GM21447 (cell line): ENCODE measurements around the gene PTPN3.

Source experiments
- ATAC-seq: cut with Tn5 transposase; IDR thresholded peaks from one replicate; pipeline ENCODE4 v1.9.1; 2021; ENCODE audit not compliant: unreplicated experiment

The PTPN3 gene

DNA sequence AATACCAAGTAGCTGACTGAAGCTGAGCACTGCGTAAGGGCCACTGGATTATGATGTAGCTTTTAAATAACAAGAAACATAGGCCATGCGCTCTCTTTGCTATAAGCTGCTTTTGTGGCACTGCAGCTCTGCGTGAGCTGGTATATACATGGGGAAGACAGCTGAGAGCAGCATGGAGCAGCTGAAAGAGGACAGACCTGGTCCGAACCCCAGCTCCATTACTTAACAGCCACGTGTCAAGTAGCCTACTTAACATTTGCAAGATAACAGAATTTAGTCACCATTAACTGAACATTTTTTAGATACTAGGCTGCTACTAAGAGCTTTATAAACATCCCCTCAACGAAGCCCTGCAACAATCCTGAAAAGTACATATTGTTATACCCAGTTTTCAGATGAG, 69.3 kb downstream of the PTPN3 start:
- ATAC-seq = no peak

DNA sequence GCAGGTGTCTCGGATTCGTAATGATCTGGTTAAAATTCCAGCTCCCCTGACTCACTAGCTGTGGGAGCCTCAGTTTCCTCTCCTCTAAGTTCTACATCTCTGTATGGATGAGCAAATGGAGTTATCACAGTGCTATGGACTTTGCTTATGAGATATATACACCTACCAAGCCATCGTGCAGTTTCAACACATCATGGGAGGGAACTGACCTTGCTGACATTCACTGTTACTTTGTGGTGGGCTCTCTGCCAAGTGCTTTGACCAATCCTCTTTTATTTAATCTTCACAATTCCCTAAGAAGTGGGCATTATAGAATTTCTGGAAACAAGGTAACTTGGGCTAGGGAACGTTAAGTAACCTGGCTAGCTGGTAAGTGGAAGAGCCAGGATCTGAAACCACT, 70.2 kb downstream of the PTPN3 start:
- no peak for ATAC-seq

DNA sequence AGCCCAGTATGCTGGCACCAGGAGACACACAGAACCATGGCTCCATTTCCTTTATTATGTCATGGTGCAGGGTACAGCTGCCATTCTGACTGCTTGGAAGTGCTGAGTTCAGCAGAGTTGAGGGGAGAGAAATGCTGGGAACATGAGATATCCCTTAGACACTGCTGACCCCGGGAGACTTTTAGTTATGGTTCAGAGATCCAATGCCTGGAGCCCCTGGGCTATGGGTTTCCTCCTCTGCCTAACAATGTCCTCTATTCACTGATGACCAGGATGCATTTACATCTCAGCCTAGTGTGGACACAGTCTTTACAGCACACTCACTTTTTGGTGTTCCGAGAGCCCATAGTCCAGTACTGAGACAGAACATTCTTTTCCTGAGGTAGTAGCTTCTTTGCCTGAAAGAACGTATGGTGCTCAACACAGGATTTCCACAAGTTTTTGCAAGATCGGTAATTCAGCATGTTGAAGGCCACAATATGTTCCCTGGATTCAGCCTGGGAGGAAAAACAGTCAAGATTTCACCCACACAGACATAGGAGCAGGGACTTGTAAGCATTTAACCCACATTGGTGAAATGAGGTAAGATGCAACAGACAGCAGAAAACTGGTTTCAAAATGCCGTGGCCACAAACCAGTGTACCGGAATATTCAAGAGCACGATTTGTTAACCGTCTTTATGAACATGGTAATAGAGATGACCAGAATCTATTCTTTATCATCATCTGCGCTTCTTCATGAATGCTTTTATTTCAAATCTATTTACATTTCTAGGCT, 71.3 kb downstream of the PTPN3 start:
- ATAC-seq = no peak

- ATAC-seq = no peak
Observed at GRCh38 chr9:109424618-109425017, 73.5 kb downstream of the PTPN3 start.

- no peak for ATAC-seq
Observed at GRCh38 chr9:109423877-109424276, 74.2 kb downstream of the PTPN3 start.

GRCh38 chr9:109422641-109423040, 75.5 kb downstream of the PTPN3 start:
- peak; percentile 74 for ATAC-seq

DNA sequence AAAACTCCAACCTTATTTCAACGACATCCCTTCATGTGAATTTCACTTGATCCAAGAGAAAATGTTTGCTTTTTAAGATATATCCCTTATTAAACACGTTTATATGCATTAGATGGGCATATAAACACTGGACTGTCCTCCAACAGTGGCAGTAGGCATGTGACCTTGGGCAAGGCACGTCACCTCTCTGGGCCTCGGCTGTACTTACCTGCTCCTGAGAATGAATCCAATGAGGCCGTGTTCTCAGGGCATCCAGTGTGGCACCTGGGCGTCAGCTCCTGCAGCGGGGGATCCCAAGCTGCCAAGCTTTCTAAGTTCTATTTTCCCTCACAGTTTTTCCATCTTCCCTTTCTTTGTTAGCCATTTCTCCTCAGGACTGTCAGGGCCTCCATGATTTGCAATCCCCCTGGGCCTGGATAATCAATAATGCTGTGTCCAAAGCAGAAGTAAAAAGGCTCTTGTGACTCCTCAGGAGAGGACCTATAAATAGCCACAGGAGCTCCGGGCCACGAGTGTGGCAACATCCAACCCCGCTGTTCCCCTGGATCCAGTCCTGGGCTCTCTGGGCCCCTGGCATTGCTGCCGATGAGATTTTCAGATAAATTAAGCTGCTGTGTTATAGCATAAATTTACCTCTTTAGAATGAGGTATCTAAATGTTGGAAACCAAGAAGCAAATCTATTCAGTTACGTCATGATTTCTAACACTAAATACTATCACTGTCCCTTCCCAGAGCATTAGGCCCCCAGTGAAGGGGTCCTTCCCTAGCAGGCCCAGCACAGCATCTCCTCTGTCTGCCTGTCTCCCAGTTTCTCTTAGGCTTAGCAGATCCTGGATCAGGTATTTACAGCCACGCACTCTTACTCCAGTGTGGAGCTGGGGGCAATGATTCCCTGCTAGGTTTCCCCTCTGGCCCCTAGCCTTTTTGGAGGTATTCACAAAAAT, 76.8 kb downstream of the PTPN3 start:
- ATAC-seq = no peak

GRCh38 chr9:109419531-109419930, 78.6 kb downstream of the PTPN3 start:
- ATAC-seq = no peak

DNA sequence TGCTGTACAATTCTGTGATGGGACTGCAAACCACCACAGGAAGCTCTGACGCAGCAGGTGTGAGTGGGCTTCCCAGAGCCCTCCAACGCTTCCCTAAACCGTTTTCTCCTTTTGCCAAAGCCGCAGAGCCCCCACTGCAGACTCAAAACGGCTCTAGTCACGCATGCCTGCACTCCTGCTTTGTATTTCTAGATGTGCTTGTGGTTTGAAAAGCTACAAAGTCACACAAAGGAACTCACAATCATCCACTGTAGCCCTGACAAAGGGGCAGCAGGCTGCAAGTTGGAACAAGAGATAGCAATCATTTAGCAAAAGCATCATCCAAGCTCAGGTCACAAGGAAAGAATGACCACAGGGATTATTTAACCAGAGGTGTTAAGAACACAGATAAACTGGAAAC, 79.3 kb downstream of the PTPN3 start:
- ATAC-seq = peak; percentile 30

DNA sequence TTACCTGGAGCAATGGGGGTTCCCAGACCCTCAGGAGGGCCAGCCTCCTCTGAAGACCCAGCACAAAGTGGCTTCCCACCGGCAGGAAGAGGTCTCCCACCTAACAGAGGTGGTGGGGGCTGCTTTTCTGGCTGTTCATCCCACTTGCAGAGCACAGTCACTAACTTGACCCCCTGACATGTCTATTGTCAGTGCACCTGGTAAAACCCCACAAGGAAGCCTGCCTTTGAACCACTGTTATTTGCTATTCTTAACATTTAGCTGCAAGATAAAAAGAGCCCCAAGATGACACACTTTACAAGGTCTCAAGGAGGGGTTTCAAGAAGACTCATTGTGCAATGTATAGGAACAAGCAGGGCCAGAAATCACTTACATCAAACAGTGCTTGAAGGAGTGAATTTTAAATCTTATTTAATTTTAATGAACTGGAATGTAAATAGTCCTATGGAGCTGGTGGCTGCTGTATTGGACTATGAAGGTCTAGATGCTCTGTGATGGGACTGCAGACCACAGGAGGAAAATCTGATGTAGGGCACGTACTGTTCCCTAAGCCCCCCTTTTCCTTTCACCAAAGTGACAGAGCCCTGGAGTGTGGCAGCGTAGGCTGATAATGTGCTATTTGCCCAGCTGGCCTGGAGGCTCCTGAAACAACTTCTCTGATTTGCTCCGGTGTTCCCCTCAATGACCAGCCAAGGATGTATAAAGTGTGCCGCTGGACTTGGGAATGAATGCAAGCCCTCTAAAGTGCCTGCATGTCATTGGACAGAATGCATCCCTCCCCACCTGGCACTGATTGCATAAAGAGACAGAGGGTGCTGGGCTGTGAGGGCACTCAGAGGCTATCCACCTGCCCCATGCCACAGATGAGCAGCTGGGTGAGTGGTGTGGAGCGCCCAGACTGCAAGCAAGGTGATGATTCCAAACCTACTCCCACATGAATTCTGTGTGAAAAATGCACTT, 80.2 kb downstream of the PTPN3 start:
- ATAC-seq = no peak

GRCh38 chr9:109417054-109417453, 81.1 kb downstream of the PTPN3 start:
- ATAC-seq = no peak

- peak; percentile 62 for ATAC-seq
Observed at GRCh38 chr9:109416135-109416706, 81.9 kb downstream of the PTPN3 start.

GRCh38 chr9:109414125-109414785, 83.9 kb downstream of the PTPN3 start:
- no peak for ATAC-seq

DNA sequence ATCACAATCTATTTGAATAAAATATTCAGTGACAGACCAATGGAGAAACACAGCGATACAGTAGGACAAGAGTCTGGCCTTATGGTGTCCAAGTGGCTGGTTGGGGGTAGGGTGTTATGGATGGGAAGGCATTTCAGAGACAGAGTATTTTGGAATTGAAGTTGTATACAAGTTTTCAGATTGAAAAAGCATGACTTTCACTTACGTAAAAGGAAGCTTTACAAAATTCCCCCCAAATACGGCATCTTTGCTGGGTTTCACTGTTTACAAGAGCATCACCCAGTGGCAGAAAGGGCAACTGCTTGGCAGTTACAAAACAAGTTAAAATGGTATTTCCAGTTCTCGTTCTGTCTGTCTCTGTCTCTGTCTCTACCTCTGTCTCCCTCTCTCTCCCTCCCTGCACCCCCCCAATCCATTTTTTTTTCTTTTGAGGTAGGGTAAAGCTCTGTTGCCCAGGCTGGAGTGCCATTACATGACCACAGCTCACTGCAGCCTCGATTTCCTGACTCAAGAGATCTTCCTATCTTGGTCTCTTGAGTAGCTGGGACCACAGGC, 86.2 kb downstream of the PTPN3 start:
- peak; percentile 38 for ATAC-seq

DNA sequence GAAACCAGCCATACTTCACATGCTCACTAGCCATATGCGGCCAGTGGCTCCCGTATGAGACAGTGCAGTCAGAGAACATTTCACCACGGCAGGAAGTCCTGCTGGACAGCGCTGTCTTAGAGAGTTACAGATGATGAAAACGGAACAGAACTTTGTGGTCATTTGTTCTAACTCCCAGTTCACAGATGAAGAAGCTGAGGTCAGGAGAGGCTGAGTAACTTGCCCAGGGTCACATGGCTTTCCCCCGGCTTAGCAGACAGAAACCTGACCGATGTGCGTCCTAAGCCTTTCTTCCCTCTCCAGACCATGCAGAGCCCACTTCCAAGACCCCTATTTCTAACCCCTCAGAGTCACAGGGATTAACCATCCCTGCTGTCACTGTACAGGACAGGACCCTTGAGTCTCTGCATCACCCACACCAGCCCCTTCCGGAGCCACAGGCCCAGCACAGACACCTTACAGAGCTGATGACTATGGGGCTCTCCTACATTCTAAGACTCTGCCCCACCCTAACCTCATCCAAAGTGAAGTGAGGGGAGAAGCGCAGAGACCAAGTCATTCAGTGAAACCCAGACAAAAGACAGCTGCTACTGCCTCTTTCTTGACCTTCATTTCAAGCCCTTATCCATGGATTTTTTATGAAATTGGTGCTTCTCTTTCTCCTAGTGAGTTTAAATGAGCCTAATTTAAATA, 86.9 kb downstream of the PTPN3 start:
- peak; percentile 79 for ATAC-seq

GRCh38 chr9:109409773-109410397, 88.2 kb downstream of the PTPN3 start:
- no peak for ATAC-seq

DNA sequence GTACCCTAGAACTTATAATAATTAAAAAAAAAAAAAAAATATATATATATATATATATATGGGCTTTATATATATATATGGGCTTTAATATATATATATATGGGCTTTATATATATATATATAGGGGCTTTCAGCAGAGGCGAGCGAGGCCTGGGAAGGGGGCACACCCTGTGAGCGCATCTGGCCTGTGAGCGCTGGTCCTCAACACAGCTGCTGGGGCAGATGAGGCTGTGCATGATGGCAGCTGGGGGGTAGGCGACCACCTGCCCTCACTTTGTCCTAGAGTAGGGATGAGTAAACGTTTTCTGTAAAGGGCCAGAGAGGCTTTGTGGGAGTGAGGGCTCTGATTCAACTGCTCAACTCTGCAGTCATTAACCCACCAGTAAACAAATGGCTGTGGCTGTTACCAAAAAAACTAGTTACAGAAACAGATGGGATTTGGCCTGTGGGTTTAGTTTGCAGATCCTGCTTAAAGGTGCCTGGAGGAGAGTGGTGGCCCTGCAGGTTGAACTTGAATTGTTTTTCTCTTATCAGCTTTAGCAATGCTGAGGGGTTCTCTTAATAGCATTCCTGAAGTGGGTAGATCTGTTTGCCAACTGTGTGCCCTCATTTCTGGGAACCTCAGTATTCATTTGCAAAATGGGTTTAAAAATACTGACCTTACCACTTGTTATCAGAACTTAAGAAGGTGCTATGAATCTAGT, 89.2 kb downstream of the PTPN3 start:
- ATAC-seq = no peak

DNA sequence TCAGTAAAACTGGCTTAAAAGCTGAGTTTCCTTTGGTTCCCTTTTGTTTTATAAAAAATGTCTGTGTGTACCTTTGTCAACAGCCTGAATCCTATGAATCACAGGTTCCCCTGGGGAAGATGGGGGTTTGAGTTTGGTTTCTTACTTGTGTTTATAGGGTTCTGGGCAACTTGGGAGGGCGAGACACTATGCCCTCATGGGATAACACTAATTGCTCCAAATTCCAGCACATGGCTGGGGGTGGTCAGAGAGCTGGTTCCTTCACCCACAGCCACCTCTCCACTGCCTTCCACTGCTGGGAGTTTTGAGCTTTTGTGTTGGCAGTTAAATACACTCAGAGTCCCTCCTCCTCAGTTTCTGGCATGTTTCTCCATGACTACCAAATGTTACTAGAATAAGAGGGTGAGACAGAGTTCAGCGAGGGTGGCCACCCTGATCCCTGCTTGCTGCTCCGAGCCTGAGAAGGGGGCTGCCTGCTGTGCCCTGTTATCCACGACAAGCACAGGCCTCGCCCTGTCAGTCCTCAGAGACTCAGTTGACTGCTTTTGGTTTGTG, 94.3 kb downstream of the PTPN3 start:
- no peak for ATAC-seq
